HepG2 (cell line): Measurements from ENCODE around the gene TASP1. TPM values are rescaled to one million over a fixed set of nuclear protein-coding genes. Genes with fewer than 3 reads are reported as not detected.
"Not testable (repeated sequence)": the region's sequence is repeated elsewhere in the genome, so short reads cannot be mapped to it uniquely, and the experiment has no call there.

Experiments
- ATAC-seq: fragments of 200-7000 bp; cut with Tn5 transposase; 3 replicates; pipeline ENCODE4 v1.9.1; 2020; ENCODE audit warnings: mild to moderate bottlenecking, moderate library complexity
- BruUV-seq: library from RNA; stranded (reverse); fragments of 400-500 nt; replicated peaks from 2 replicates; lab custom pipeline; 2021; lab: Mats Ljungman, UMichigan
- CTCF ChIA-PET: fragments of 300-600 bp; formaldehyde crosslinking; extraction: SDS; loops from one replicate; lab custom pipeline; 2021; ENCODE audit warnings: low total read pairs, inconsistent platforms, low intra/inter-chr PET ratio; lab: Yijun Ruan, JAX
- POLR2A ChIA-PET: fragments of 350-600 bp; sonication (Branson Sonifier 250); formaldehyde crosslinking; loops from one replicate; lab custom pipeline; 2020; ENCODE audit warnings: antibody characterized with exemption, inconsistent platforms; lab: Yijun Ruan, JAX
- DNase-seq: peaks from one replicate; pipeline ENCODE4 v3.0.0-alpha.2; 2015; ENCODE audit warnings: low spot score
- FAIRE-seq: peaks from 3 replicates; lab custom pipeline; 2011; peaks lifted over from hg19 to GRCh38; lab: Jason Lieb, UNC
- H2AFZ ChIP-seq: one replicate; pipeline ENCODE4 v1.6.1; 2011; ENCODE audit warnings: low read length, inconsistent platforms
- H3K27ac ChIP-seq: fragments of 300-600 bp; 3 replicates; pipeline ENCODE4 v1.8.0; 2011; ENCODE audit warnings: mixed run types, mild to moderate bottlenecking, mixed read lengths, low read length, inconsistent platforms; ENCODE audit not compliant: insufficient read depth; ENCODE audit errors: extremely low read length
- H3K27me3 ChIP-seq, 2 experiments: fragments of 200-600 bp in 1 of 2; 2 replicates in 1 of 2; 3 replicates in 1 of 2; pipeline versions ENCODE4 v1.6.0 to v1.8.0; 2011; ENCODE audit warnings: low read length in 2 of 2, mild to moderate bottlenecking in 2 of 2, moderate library complexity in 2 of 2, inconsistent platforms in 1 of 2; ENCODE audit not compliant: insufficient read depth in 2 of 2, control insufficient read depth in 1 of 2
- H3K36me3 ChIP-seq, 2 experiments: fragments of 200-600 bp in 1 of 2; replicated peaks in 1 of 2; 2 replicates in 1 of 2; 3 replicates in 1 of 2; pipeline versions ENCODE4 v1.5.1 to v1.8.0; 2011; ENCODE audit warnings: low read length in 2 of 2, inconsistent platforms in 1 of 2; ENCODE audit not compliant: insufficient read depth in 2 of 2, control insufficient read depth in 1 of 2
- H3K4me1 ChIP-seq: 2 replicates; pipeline ENCODE4 v1.5.1; 2012; ENCODE audit warnings: low read length, inconsistent platforms; ENCODE audit not compliant: insufficient read depth
- H3K4me2 ChIP-seq: 2 replicates; pipeline ENCODE4 v1.6.0; 2011; ENCODE audit warnings: low read depth, low read length, inconsistent platforms
- H3K4me3 ChIP-seq, 3 experiments: fragments of 200-600 bp in 1 of 3; sonication (generic), shearing (Covaris generic) in 1 of 3; replicated peaks in 1 of 3; 2 replicates each; pipeline ENCODE4 v1.5.1; 2011 to 2016; ENCODE audit warnings: low read length in 3 of 3, inconsistent platforms in 2 of 3, low read depth in 2 of 3, mild to moderate bottlenecking in 2 of 3, control low read depth in 1 of 3, mixed read lengths in 1 of 3; ENCODE audit not compliant: insufficient read depth in 1 of 3
- H3K79me2 ChIP-seq: one replicate; pipeline ENCODE4 v1.6.1; 2011; ENCODE audit warnings: low read length, inconsistent platforms; ENCODE audit not compliant: insufficient read depth
- H3K9ac ChIP-seq: 2 replicates; pipeline ENCODE4 v1.6.0; 2011; ENCODE audit warnings: mild to moderate bottlenecking, low read depth, low read length, inconsistent platforms; ENCODE audit not compliant: insufficient read depth
- H3K9me3 ChIP-seq: 2 replicates; pipeline ENCODE4 v1.5.1; 2012; ENCODE audit warnings: mild to moderate bottlenecking, low read length
- H4K20me1 ChIP-seq: 2 replicates; pipeline ENCODE4 v1.6.0; 2011; ENCODE audit warnings: inconsistent platforms, mild to moderate bottlenecking, low read length, moderate library complexity; ENCODE audit not compliant: insufficient read depth
- AKAP8 ChIP-seq: sonication (generic); formaldehyde crosslinking; IDR thresholded peaks from 2 replicates; pipeline ENCODE4 v1.5.1; 2020; ENCODE audit warnings: mild to moderate bottlenecking, missing genetic modification reagents
- ERF ChIP-seq: IDR thresholded peaks from 2 replicates; pipeline ENCODE4 v1.6.1; 2018; ENCODE audit warnings: missing biosample characterization, missing genetic modification reagents
- TBX2 ChIP-seq: sonication (generic); formaldehyde crosslinking; IDR thresholded peaks from 2 replicates; pipeline ENCODE4 v1.5.0; 2020; ENCODE audit warnings: missing genetic modification reagents, mild to moderate bottlenecking, borderline replicate concordance
- ZFP90 ChIP-seq: sonication (generic); formaldehyde crosslinking; IDR thresholded peaks from 2 replicates; pipeline ENCODE4 v1.8.0; 2022; ENCODE audit warnings: missing genetic modification reagents, mild to moderate bottlenecking, inconsistent platforms, borderline replicate concordance
- WGBS: methylation state at CpG from one replicate; pipeline ENCODE4 v1.1.6; 2017; ENCODE audit warnings: low lambda C conversion rate; 5-methylcytosine and 5-hydroxymethylcytosine counted together
- in situ Hi-C: cut with HindIII; loops from 2 replicates; pipeline ENCODE4 v1.10.0; 2017; ENCODE audit warnings: low pct_unique_long_range_greater_than_20kb; ENCODE audit not compliant: extremely low pct_ligation_motif_present
- intact Hi-C: fragments of 100-400 bp; cut with micrococcal nuclease; formaldehyde crosslinking; loops from one replicate; pipeline ENCODE4 v1.10.0; 2022; ENCODE audit not compliant: unreplicated experiment
- polyA plus RNA-seq, 8 experiments: library from polyadenylated mRNA; depleted of rRNA in 3 of 8; stranded (reverse) in 7 of 8; unstranded in 1 of 8; fragments of >200 nt; fragmentation: Illumina TruSeq in 4 of 8; extraction: Trizol in 4 of 8; gene quantifications; 2 replicates each; pipeline versions ENCODE4 v1.2.1 to v1.2.3, GENCODE V29; 2011 to 2016; ENCODE audit warnings: low read depth in 4 of 8, missing spikeins in 1 of 8, mixed read lengths in 1 of 8; ENCODE audit not compliant: insufficient read depth in 1 of 8
- total RNA-seq, 5 experiments: library from RNA; depleted of rRNA; stranded (reverse); fragments of >200 nt; fragmentation: Illumina TruSeq; extraction: Trizol; gene quantifications; 2 replicates each; pipeline ENCODE4 v1.2.3, GENCODE V29; 2016; ENCODE audit warnings: low read depth in 1 of 5
- TF ChIP-seq, protein P1 (sequence below): sonication (generic); formaldehyde crosslinking; IDR thresholded peaks from 2 replicates; pipeline ENCODE4 v1.4.0; 2020; ENCODE audit warnings: low read depth, missing genetic modification reagents

The TASP1 gene
- total and polyA plus RNA-seq, 2 of the 13 experiments (the other 11 are each of a cell fraction or from before 2014, with no cell fraction given) = 10.0 to 25.2 TPM

DNA sequence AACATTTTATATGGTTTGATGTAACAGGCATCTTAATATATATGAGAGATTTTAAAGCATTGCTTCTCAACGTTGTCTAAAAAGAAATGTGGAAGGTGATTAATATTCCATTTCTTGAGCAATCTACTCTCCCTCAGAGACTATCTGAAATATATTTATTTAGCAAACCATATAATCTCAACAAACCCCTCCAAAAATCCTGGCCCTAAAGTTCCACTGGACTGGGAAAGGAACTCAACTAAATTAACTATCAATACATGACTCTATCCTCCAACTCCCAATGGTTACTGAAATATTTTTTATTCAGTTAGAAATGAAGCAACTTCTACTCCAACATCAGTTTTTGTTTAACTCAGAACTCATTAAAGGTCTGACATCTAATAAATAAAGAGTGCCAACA lies 6.3 kb downstream of the TASP1 start (continued):
- TF ChIP-seq ZFP90 (CRISPR knock-in tag) (no peak), TBX2 (CRISPR knock-in tag) (no peak), AKAP8 (CRISPR knock-in tag) (no peak), ERF (CRISPR knock-in tag) (no peak)
- TF ChIP-seq, protein P1, sequence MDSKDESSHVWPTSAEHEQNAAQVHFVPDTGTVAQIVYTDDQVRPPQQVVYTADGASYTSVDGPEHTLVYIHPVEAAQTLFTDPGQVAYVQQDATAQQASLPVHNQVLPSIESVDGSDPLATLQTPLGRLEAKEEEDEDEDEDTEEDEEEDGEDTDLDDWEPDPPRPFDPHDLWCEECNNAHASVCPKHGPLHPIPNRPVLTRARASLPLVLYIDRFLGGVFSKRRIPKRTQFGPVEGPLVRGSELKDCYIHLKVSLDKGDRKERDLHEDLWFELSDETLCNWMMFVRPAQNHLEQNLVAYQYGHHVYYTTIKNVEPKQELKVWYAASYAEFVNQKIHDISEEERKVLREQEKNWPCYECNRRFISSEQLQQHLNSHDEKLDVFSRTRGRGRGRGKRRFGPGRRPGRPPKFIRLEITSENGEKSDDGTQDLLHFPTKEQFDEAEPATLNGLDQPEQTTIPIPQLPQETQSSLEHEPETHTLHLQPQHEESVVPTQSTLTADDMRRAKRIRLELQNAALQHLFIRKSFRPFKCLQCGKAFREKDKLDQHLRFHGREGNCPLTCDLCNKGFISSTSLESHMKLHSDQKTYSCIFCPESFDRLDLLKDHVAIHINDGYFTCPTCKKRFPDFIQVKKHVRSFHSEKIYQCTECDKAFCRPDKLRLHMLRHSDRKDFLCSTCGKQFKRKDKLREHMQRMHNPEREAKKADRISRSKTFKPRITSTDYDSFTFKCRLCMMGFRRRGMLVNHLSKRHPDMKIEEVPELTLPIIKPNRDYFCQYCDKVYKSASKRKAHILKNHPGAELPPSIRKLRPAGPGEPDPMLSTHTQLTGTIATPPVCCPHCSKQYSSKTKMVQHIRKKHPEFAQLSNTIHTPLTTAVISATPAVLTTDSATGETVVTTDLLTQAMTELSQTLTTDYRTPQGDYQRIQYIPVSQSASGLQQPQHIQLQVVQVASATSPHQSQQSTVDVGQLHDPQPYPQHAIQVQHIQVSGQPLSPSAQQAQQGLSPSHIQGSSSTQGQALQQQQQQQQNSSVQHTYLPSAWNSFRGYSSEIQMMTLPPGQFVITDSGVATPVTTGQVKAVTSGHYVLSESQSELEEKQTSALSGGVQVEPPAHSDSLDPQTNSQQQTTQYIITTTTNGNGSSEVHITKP (CRISPR knock-in tag) = no peak

DNA sequence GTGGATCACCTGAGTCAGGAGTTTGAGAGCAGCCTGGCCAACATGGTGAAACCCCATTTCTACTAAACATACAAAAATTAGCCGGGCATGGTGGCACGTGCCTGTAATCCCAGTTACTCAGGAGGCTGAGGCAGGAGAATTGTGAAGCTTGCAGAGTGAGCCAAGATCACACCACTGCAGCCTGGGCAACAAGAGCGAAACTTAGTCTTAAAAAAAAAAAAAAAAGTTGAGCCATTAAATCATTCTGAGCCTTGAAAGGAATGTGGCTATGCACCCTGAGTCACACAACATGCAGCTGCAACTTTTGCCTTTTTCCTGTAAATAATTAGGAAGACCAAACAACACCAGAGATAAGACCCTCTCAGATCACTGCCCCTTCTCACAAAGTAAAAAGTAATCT lies 11.2 kb downstream of the TASP1 start:
- not testable (repeated sequence) for FAIRE-seq

More for the DNA sequence above, 11.2 kb downstream of the TASP1 start:
- CTCF ChIA-PET, ATAC-seq, H3K27ac ChIP-seq, DNase-seq, H4K20me1 ChIP-seq, H3K79me2 ChIP-seq, H3K4me2 ChIP-seq, H3K9me3 ChIP-seq, H3K4me1 ChIP-seq, H2AFZ ChIP-seq, POLR2A ChIA-PET, H3K4me3 ChIP-seq, BruUV-seq, H3K9ac ChIP-seq, intact Hi-C loops, H3K27me3 ChIP-seq, in situ Hi-C loops: not testable (repeated sequence)
- WGBS = 95% methylated on average over 3 of the region's 3 CpGs
- H3K36me3 ChIP-seq = peaks cover 10 to 36% of the 10 kb centered on the region in 2 experiments
